CD14-positive monocyte (primary cell): ENCODE measurements around the gene S100A10. TPM values are rescaled to one million over a fixed set of nuclear protein-coding genes. Genes with fewer than 3 reads are reported as not detected.

Source experiments
- DNase-seq, 3 donors: peaks; one replicate each; pipeline ENCODE4 v3.0.0-alpha.2; 2011 to 2022
- H2AFZ ChIP-seq: 2 replicates; pipeline ENCODE4 v1.6.0; 2012; ENCODE audit warnings: mild to moderate bottlenecking, low read depth, low read length, inconsistent platforms; ENCODE audit not compliant: insufficient read depth, poor library complexity, severe bottlenecking
- H3K27ac ChIP-seq, 2 donors: 1 replicate in 1 of 2; 2 replicates in 1 of 2; pipeline ENCODE4 v1.5.1; 2012 to 2013; ENCODE audit warnings: low read length in 2 of 2, control low read depth in 1 of 2, inconsistent platforms in 1 of 2, low read depth in 1 of 2, mild to moderate bottlenecking in 1 of 2
- H3K27me3 ChIP-seq, 2 donors: one replicate each; pipeline versions ENCODE4 v1.6.0 to v1.6.1; 2011 to 2013; ENCODE audit warnings: low read length in 2 of 2; ENCODE audit not compliant: control insufficient read depth in 2 of 2, insufficient read depth in 2 of 2
- H3K36me3 ChIP-seq, 2 donors: replicated peaks in 1 of 2; 1 replicate in 1 of 2; 2 replicates in 1 of 2; pipeline versions ENCODE4 v1.5.1 to v1.6.1; 2012 to 2013; ENCODE audit warnings: low read length in 2 of 2, control low read depth in 1 of 2, inconsistent platforms in 1 of 2, mild to moderate bottlenecking in 1 of 2; ENCODE audit not compliant: insufficient read depth in 2 of 2, control insufficient read depth in 1 of 2
- H3K4me1 ChIP-seq, 2 donors: 1 replicate in 1 of 2; 2 replicates in 1 of 2; pipeline versions ENCODE4 v1.5.1 to v1.6.1; 2012 to 2013; ENCODE audit warnings: low read length in 2 of 2, control low read depth in 1 of 2, inconsistent platforms in 1 of 2, mild to moderate bottlenecking in 1 of 2, moderate library complexity in 1 of 2; ENCODE audit not compliant: insufficient read depth in 2 of 2, control insufficient read depth in 1 of 2
- H3K4me2 ChIP-seq: replicated peaks from 2 replicates; pipeline ENCODE3; 2012; ENCODE audit warnings: low read length, moderate library complexity, mild to moderate bottlenecking; ENCODE audit not compliant: poor library complexity, severe bottlenecking; ENCODE audit errors: extremely low read depth
- H3K4me3 ChIP-seq, 3 experiments: fragments of 200-600 bp in 1 of 3; sonication (generic) in 1 of 3; replicated peaks in 1 of 3; 1 replicate in 2 of 3; 2 replicates in 1 of 3; pipeline ENCODE4 v1.5.1; 2011 to 2013; ENCODE audit warnings: low read length in 3 of 3, mild to moderate bottlenecking in 3 of 3, control low read depth in 2 of 3, low read depth in 2 of 3, inconsistent platforms in 1 of 3, moderate library complexity in 1 of 3
- H3K79me2 ChIP-seq: 2 replicates; pipeline ENCODE4 v1.6.0; 2012; ENCODE audit warnings: mild to moderate bottlenecking, control low read depth, inconsistent platforms, low read length, moderate library complexity; ENCODE audit not compliant: insufficient read depth
- H3K9ac ChIP-seq: 2 replicates; pipeline ENCODE4 v1.6.0; 2017; ENCODE audit warnings: low read length, mild to moderate bottlenecking; ENCODE audit not compliant: insufficient read depth, poor library complexity, severe bottlenecking
- H3K9me3 ChIP-seq, 2 donors: replicated peaks in 1 of 2; 1 replicate in 1 of 2; 2 replicates in 1 of 2; pipeline versions ENCODE4 v1.5.1 to v1.6.1; 2012 to 2013; ENCODE audit warnings: low read length in 2 of 2, control low read depth in 1 of 2; ENCODE audit not compliant: control insufficient read depth in 1 of 2, insufficient read depth in 1 of 2
- H4K20me1 ChIP-seq: 2 replicates; pipeline ENCODE4 v1.6.0; 2012; ENCODE audit warnings: mild to moderate bottlenecking, low read length, control low read depth, moderate library complexity; ENCODE audit not compliant: insufficient read depth
- H3K27ac Mint-ChIP-seq, 7 donors: one replicate each; pipeline ENCODE4 v1.8.0; 2020; ENCODE audit warnings: mild to moderate bottlenecking in 7 of 7, mixed read lengths in 7 of 7, moderate library complexity in 6 of 7, inconsistent platforms in 2 of 7
- H3K27me3 Mint-ChIP-seq, 3 donors: one replicate each; pipeline ENCODE4 v1.8.0; 2021 to 2022; ENCODE audit warnings: low read depth in 3 of 3, mild to moderate bottlenecking in 3 of 3, mixed read lengths in 3 of 3, moderate library complexity in 3 of 3, inconsistent platforms in 1 of 3
- H3K36me3 Mint-ChIP-seq, 2 donors: one replicate each; pipeline ENCODE4 v1.8.0; 2020; ENCODE audit warnings: mixed read lengths in 2 of 2, inconsistent platforms in 1 of 2, mild to moderate bottlenecking in 1 of 2
- H3K4me1 Mint-ChIP-seq: one replicate; pipeline ENCODE4 v1.8.0; 2020; ENCODE audit warnings: mild to moderate bottlenecking, mixed read lengths
- H3K4me3 Mint-ChIP-seq, 2 donors: one replicate each; pipeline ENCODE4 v1.8.0; 2020; ENCODE audit warnings: mild to moderate bottlenecking in 2 of 2, mixed read lengths in 2 of 2, moderate library complexity in 1 of 2
- H3K9me3 Mint-ChIP-seq, 7 donors: one replicate each; pipeline ENCODE4 v1.8.0; 2020 to 2022; ENCODE audit warnings: mixed read lengths in 7 of 7, mild to moderate bottlenecking in 6 of 7, moderate library complexity in 6 of 7, inconsistent platforms in 2 of 7
- WGBS: methylation state at CpG from one replicate; pipeline ENCODE4 v1.1.5; 2013; ENCODE audit warnings: missing lambda C conversion rate; ENCODE audit not compliant: insufficient coverage; 5-methylcytosine and 5-hydroxymethylcytosine counted together
- intact Hi-C, 2 donors: fragments of 100-400 bp; cut with micrococcal nuclease; formaldehyde crosslinking; loops; one replicate each; pipeline versions ENCODE4 v1.15.0 to v1.15.1; 2023
- polyA plus RNA-seq, 3 donors: library from polyadenylated mRNA; depleted of rRNA in 1 of 3; unstranded in 2 of 3; stranded (reverse) in 1 of 3; fragments of 300-500 nt in 2 of 3; fragments of >200 nt in 1 of 3; fragmentation: Illumina TruSeq in 2 of 3; gene quantifications; 1 replicate in 2 of 3; 2 replicates in 1 of 3; pipeline ENCODE4 v1.2.3, GENCODE V29; 2012 to 2021
- TF ChIP-seq, protein P1 (sequence below): fragments of 200-600 bp; IDR thresholded peaks from one replicate; pipeline ENCODE4 v1.8.0; 2022; ENCODE audit warnings: antibody characterized with exemption, mild to moderate bottlenecking

The S100A10 gene
- polyA plus RNA-seq, 3 donors = 422 to 2,138 (median 2,129) TPM

DNA sequence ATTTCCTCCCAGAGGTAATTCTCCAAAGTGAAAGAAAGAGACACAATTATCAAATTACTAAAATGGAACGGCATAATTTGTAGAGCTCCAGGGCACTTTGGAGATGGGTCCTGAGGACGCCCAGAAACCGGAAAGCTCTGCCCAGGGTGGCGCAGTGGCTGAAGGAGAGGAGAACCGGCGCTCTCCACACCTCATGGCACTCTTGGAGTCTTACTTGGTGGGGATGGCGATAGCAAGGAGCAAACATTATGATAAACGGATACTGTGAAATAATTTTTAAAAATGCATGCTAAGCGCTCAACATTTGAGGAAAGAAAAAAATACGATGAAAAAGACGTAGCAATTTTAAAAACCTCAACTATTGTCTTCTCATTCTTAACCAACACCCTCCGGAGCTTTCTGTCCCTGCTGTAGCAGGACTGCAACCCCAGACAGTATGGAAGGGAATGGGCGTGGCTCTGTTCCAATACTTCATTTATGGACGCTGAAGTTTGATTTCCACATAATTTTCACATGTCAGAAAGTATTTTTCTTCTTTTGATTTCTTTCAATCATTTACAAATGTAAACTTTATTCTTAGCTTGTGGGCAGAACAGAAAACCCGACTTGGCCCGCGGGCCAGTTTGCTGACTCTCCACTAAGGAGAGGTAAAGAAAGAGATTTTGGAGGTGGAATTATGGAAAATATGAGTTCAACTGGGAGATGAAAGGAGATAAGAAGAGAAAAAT, 42.0 kb upstream of the S100A10 start:
- Histone ChIP-seq H3K79me2 (peaks cover 64% of the 10 kb centered on the region), H3K4me3 (peak overlapping the region; percentile 95 to 100 (median 100)), H3K9me3 (no peaks in the 10 kb centered on the region), H2AFZ (no peak overlapping the region), H3K27me3 (no peaks in the 10 kb centered on the region), H3K4me1 (peaks cover 83 to 87% of the 10 kb centered on the region in 2 donors), H3K36me3 (peaks cover 37 to 45% of the 10 kb centered on the region in 2 donors), H3K9ac (peak overlapping the region; percentile 99), H4K20me1 (peaks cover 55% of the 10 kb centered on the region), H3K4me2 (peak overlapping the region; percentile 99), H3K27ac (peak overlapping the region; percentile 98 to 99)
- WGBS = 14% methylated on average over 7 of the region's 17 CpGs
- intact Hi-C loops = loop anchor here (2.0 to 5.0 kb wide), 2 partner anchors 43 to 95 kb away; partner anchors contain the start of gene S100A10 (in 2 of the 2)
- Mint-ChIP-seq H3K27me3 (peaks cover 0 to 4% (median 0%) of the 10 kb centered on the region in 3 donors), H3K4me3 (peak overlapping the region; percentile 95 to 98), H3K4me1 (peaks cover 36% of the 10 kb centered on the region), H3K9me3 (peaks cover 0 to 3% (median 1%) of the 10 kb centered on the region in 7 donors), H3K27ac (no peak overlapping the region), H3K36me3 (peaks cover 46 to 52% of the 10 kb centered on the region in 2 donors)
- TF ChIP-seq, protein P1, sequence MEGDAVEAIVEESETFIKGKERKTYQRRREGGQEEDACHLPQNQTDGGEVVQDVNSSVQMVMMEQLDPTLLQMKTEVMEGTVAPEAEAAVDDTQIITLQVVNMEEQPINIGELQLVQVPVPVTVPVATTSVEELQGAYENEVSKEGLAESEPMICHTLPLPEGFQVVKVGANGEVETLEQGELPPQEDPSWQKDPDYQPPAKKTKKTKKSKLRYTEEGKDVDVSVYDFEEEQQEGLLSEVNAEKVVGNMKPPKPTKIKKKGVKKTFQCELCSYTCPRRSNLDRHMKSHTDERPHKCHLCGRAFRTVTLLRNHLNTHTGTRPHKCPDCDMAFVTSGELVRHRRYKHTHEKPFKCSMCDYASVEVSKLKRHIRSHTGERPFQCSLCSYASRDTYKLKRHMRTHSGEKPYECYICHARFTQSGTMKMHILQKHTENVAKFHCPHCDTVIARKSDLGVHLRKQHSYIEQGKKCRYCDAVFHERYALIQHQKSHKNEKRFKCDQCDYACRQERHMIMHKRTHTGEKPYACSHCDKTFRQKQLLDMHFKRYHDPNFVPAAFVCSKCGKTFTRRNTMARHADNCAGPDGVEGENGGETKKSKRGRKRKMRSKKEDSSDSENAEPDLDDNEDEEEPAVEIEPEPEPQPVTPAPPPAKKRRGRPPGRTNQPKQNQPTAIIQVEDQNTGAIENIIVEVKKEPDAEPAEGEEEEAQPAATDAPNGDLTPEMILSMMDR = no peak
- peak in 1 of 3 donors; percentile 48 for DNase-seq

DNA sequence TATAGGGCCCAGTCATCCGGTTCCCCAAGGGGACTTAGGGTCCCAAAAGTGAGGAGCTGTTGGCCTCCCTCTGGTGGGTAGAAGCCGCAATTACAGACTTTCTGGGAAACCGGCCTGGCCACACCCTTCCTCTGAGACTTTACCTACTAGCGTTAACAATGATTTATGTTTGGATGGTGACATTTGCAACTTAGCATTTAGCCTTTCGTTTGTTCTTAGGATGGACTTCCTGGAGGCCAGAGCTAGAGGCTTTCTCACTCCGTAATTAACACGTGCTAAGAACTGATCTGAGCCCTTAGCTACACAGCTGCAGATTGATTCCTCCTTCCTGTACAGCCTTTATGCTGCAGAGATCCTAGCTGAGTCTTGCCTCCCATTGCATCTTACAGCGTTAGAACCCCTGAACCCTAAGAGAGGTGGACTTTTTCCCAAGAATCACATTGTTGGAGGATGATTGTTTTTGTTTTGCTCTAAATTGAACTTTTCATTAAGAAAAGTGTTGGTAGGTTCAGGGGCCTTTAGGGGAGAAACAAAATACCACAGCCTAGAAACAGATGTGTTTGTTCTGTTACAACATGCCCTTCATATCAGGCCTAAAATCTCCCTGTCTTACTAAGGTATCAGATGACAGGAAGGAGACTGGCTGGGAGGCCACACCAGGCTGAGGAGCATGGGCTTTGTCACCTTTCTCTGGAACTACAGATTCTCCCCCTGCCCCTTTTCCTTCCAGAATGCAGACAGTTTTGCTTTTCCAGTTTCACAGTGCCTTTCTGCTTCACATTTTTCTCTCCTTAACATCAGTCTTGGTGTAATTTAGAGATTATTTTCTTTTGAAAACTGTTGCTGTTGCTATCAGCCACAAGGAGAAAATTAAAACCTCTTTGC, 41.2 kb upstream of the S100A10 start:
- H3K9me3 Mint-ChIP-seq = peaks cover 0 to 5% (median 1%) of the 10 kb centered on the region in 7 donors
- H3K4me1 Mint-ChIP-seq = peaks cover 43% of the 10 kb centered on the region
- Histone ChIP-seq H2AFZ (no peak overlapping the region), H3K9me3 (no peaks in the 10 kb centered on the region), H3K27me3 (no peaks in the 10 kb centered on the region), H3K36me3 (peaks cover 39 to 47% of the 10 kb centered on the region in 2 donors), H3K4me1 (peaks cover 83 to 87% of the 10 kb centered on the region in 2 donors), H3K4me3 (peak overlapping the region; percentile 95 to 100 (median 100)), H3K4me2 (peak overlapping the region; percentile 99), H4K20me1 (peaks cover 62% of the 10 kb centered on the region), H3K27ac (peak overlapping the region; percentile 98 to 99), H3K9ac (peak overlapping the region; percentile 99), H3K79me2 (peaks cover 67% of the 10 kb centered on the region)
- peaks cover 0 to 4% (median 1%) of the 10 kb centered on the region in 3 donors for H3K27me3 Mint-ChIP-seq
- WGBS = 0% methylated on average over 4 of the region's 8 CpGs
- DNase-seq = peak; percentile 46 to 80 (median 68)
- H3K27ac Mint-ChIP-seq = no peak overlapping the region
- intact Hi-C loops = loop anchor here (2.0 to 5.0 kb wide), 2 partner anchors 43 to 94 kb away; partner anchors contain the start of gene S100A10 (in 2 of the 2)
- TF ChIP-seq, protein P1 = peak; percentile 91
- peaks cover 50 to 55% of the 10 kb centered on the region in 2 donors for H3K36me3 Mint-ChIP-seq
- H3K4me3 Mint-ChIP-seq = peak overlapping the region; percentile 95 to 98
